HG02798 (cell line): ENCODE results near the gene ISOC2.

Source experiments
- ATAC-seq: cut with Tn5 transposase; IDR thresholded peaks from one replicate; pipeline ENCODE4 v1.9.1; 2021; ENCODE audit warnings: mild to moderate bottlenecking; ENCODE audit not compliant: unreplicated experiment, poor library complexity

The ISOC2 gene

GRCh38 chr19:55490478-55491432 lies 29.3 kb upstream of the ISOC2 start:
- no peak for ATAC-seq

GRCh38 chr19:55489711-55490477 lies 28.5 kb upstream of the ISOC2 start:
- ATAC-seq = no peak

DNA sequence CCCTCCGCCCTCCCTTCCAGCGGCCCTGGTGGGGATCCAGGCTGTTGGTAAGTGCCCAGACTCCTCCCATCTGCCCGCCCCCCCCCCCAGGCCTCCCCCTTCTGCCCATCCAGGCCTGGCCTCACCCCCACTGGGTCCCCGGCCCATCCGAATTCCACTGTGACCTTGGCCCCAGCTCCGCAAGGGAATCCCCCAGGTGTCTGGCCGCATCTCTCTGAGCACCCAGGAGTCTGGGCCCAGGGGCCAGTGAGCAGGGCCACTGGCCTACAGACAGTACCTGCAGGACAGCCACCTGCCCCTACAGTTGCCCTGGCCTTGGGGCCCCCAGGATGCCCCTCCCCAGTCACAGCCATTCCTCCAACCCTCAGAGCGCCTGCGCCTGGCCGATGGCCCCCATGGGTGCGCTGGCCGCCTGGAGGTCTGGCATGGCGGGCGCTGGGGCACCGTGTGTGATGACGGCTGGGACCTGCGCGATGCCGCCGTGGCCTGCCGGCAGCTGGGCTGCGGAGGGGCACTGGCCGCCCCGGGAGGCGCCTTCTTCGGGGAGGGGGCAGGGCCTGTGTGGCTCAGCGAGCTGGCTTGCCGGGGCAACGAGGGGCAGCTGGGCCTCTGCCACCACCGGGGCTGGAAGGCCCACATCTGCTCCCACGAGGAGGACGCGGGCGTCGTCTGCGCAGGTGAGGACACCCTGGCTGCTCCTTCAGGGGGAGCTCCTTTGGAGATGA lies 27.7 kb upstream of the ISOC2 start:
- no peak for ATAC-seq

GRCh38 chr19:55487924-55488687 lies 26.7 kb upstream of the ISOC2 start, which contains the start of gene SSC5D:
TSS of gene SSC5D (plus strand) at chr19:55488436. CDS start at chr19:55488590, 154 bp downstream.
- no peak for ATAC-seq

GRCh38 chr19:55486971-55487923 lies 25.8 kb upstream of the ISOC2 start:
- no peak for ATAC-seq

DNA sequence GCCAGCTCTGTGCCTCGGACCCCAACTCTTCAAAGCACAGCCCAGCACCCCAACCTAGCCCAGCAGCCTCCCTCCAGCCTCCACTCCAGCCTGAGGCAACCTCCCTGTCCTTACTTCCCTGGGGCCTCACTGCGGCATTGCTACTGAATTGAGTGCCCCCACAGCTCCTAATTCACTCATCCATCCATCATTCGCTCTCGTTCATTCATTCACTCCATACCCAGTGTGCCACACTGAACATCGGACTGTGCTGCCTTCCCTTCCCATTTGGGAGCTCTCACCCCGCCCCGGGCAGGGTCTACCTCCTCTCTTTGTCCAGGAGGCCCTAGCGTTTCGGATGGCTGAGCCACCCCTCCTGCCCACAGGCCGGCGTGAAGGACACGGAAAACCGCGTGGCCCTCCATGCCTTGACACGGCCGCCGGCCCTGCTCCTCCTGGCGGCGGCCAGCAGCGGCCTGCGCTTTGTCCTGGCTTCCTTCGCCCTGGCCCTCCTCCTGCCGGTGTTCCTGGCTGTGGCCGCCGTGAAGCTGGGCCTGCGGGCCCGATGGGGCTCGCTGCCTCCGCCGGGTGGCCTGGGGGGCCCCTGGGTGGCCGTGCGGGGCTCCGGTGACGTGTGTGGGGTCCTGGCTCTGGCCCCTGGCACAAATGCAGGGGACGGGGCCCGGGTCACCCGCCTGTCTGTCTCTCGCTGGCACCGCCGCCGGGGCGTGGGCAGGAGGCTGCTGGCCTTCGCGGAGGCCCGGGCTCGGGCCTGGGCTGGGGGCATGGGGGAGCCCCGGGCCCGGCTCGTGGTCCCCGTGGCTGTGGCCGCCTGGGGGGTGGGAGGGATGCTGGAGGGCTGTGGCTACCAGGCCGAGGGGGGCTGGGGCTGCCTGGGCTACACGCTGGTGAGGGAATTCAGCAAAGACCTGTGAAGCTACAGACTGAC lies 24.9 kb upstream of the ISOC2 start:
- no peak for ATAC-seq

GRCh38 chr19:55485439-55486011 lies 24.1 kb upstream of the ISOC2 start:
- no peak for ATAC-seq

DNA sequence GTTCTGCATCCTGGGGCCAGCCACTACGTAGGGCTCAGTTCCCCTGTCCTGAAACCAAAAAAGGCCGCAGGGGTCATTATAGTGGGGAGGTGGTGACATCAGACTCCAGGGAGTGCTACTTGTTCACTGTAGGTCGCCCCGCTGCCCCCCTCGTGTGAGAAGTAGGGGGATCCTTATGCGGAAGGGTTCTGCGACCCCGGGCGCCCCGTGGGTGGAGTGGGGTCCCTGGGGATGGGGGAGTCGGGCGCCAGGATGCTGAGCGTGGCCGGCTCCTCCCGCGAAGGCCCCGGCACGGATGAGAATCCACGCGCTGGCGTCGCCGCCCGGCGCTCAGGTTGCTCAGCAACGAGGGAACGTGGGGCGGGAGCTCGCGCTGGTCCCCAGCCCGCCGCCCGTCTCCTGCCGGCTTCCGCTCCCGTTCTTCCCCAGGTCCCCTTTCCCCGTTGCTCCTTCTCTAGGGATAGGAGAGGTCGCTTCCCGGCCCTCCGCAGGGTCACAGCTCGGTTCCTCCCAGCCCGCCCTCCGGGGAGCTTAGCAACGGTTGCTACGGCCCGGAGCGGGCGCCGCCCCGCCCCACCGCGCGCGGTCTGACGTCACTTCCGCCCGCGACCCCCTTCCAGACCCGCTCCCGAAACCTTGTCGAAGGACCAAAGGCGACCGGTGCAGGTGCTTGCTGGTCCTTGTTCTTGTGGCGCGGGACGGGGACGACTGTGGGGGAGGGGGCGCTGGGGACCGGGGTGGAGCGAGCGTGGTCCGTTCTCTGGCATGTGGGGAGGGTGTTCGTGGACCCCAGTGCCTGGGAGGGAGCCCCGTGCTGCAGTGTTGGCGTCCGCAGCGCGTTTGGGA lies 23.4 kb upstream of the ISOC2 start, which contains the start of gene NAT14:
Gene NAT14 (plus strand): TSS at position 596 of the 846 bp plus-strand sequence. CDS start 521 bp downstream, outside the sequence.
- no peak for ATAC-seq

DNA sequence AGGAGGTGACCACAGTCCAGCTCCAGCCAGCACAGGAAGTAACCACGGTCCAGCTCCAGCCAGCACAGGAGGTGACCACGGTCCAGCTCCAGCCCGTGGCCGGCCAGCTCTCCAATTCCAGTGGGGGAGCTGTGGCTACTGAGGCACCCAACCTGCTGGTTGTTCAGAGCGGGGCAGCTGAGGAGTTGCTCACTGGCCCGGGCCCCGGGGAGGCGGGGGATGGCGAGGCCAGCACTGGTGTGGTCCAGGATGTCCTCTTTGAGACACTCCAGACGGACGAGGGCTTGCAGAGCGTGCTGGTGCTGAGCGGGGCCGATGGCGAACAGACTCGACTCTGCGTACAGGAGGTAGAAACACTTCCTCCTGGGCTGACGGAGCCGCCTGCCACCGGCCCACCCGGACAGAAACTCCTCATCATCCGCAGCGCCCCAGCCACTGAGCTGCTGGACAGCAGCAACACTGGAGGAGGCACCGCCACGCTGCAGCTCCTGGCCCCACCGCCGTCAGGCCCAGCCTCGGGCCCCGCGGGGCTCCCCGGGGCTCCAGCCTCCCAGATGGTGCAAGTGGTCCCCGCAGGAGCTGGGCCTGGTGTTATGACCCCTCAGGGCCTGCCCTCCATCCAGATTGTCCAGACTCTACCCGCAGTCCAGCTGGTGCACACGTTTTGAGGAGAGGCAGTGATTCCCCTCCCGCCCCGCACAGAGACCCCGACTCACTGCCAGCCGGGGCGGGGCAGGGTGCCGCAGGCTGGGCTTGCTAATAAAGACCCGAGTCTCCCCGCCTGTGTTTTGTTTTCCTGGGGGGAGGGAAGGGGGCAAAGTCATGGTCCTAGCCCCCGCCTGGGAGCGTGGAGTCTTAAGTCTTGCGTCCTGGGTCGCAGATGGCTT lies 22.5 kb upstream of the ISOC2 start:
- ATAC-seq = no peak

DNA sequence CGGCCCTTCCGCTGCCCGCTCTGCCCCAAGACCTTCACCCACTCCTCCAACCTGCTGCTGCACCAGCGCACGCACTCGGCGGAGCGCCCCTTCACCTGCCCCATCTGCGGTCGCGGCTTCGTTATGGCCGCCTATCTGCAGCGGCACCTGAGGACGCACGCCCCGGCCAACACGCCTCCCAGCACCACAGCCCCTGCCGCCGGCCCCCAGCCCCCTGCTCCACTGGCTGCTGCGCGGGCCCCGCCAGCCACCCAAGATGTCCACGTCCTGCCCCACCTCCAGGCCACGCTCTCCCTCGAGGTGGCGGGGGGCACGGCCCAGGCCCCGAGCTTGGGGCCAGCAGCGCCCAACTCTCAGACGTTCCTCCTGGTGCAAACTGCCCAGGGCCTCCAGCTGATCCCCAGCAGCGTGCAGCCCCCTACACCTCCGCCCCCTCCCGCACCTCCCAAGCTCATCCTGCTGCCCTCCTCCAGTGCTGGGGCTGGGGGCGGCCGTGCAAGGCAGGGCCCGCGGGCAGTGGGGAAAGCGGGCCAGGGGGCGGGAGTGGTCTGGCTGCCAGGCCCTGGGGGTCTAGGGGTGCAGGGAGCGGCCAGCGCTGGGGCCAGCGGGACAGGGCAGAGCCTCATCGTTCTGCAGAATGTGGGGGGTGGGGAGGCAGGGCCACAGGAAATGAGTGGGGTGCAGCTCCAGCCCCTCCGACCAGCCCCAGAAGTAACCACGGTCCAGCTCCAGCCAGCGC lies 21.7 kb upstream of the ISOC2 start:
- ATAC-seq = no peak

GRCh38 chr19:55482156-55482961 lies 20.9 kb upstream of the ISOC2 start:
- ATAC-seq = no peak

GRCh38 chr19:55481794-55482155 lies 20.3 kb upstream of the ISOC2 start:
- no peak for ATAC-seq

GRCh38 chr19:55481148-55481793 lies 19.8 kb upstream of the ISOC2 start:
- ATAC-seq = no peak
